WERI-Rb-1 (cell line): ENCODE results near the gene PPP1R3E.

ENCODE experiments used
- DNase-seq: peaks from one replicate; pipeline ENCODE4 v3.0.0-alpha.2; 2020
- H3K27ac ChIP-seq: fragments of 250-450 bp; sonication (Bioruptor Pico); 2 replicates; pipeline ENCODE4 v1.5.1; 2020; ENCODE audit warnings: mild to moderate bottlenecking, moderate library complexity
- H3K27me3 ChIP-seq: fragments of 250-450 bp; sonication (Bioruptor Pico); 2 replicates; pipeline ENCODE4 v1.5.1; 2021; ENCODE audit warnings: mild to moderate bottlenecking, low read depth, moderate library complexity; ENCODE audit not compliant: insufficient read depth, severe bottlenecking
- H3K36me3 ChIP-seq: fragments of 250-450 bp; sonication (Bioruptor Pico); 2 replicates; pipeline ENCODE4 v1.5.1; 2020; ENCODE audit warnings: mild to moderate bottlenecking, moderate library complexity
- H3K4me3 ChIP-seq: 2 replicates; pipeline ENCODE4 v1.5.1; 2011; ENCODE audit warnings: low read depth, mild to moderate bottlenecking, control low read depth, low read length
- H3K9me3 ChIP-seq: fragments of 250-450 bp; sonication (Bioruptor Pico); 2 replicates; pipeline ENCODE4 v1.5.1; 2021; ENCODE audit warnings: mild to moderate bottlenecking, moderate library complexity; ENCODE audit not compliant: severe bottlenecking
- CTCF ChIP-seq: IDR thresholded peaks from 2 replicates; pipeline ENCODE4 v1.5.1; 2011; ENCODE audit warnings: low read depth, mild to moderate bottlenecking, control low read depth, inconsistent platforms, low read length

Gene PPP1R3E

GRCh38 chr14:23299211-23299957, 3.3 kb downstream of the PPP1R3E start:
- H3K27ac ChIP-seq = no peak overlapping the region
- TF ChIP-seq CTCF = peak; percentile 48
- H3K9me3 ChIP-seq = no peaks in the 10 kb centered on the region
- peaks cover 22% of the 10 kb centered on the region for H3K36me3 ChIP-seq
- no peak for DNase-seq
- H3K27me3 ChIP-seq = no peaks in the 10 kb centered on the region
- no peak overlapping the region for H3K4me3 ChIP-seq

DNA sequence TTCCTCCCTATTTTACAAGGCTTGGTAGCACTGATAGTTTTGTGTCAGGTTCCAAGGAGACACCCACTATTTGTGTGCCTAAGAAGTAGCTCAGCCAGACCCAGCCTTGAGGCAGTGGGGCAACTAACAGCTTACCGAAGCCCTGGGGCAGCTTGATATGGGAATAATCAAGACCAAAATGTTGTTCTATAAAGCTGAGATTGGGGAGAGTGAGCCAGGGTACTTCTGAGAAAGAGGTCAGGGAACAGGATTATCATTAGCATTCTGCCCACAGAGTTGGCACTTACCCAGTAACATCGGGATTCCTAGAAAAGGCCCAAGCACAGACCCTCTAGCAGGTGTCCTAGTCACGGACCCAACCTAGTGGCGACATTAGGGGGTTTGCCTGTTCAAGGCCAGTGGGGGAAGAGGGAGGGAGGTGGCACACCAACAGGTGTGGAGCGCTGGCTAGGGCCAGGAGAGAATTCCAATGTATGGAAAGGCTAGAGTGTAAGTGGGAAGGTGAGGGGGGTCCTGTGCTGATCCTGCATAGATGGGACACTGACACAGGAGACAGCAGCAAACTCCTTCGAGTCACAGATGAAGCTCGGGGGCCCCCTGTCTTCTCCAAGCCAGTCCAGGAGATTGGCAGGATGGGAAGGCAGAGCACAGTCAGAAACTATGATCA, 4.9 kb downstream of the PPP1R3E start:
- Histone ChIP-seq H3K9me3 (no peaks in the 10 kb centered on the region), H3K27me3 (no peaks in the 10 kb centered on the region), H3K4me3 (no peak overlapping the region), H3K27ac (no peak overlapping the region), H3K36me3 (peaks cover 22% of the 10 kb centered on the region)
- no peak for DNase-seq
- no peak for TF ChIP-seq CTCF

DNA sequence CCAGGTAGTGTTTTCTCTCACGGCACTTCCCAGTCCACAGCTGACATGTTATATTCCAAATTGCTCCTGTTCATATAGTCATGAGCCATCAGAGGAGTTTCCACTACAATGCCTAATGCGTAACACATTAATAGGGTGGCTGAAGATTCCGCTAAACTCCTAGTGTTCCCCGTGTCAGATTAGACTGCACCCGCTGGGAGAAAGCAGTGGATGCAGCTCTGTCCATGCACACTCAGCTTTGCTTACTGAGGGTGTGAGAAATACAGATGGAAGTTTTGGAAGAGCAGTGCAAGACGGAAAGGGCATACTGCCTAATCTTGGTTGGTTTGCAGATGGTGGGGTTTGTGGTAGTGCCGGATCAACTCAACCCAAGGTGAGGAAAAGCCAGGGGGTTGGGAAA, 5.6 kb downstream of the PPP1R3E start:
- H3K27me3 ChIP-seq = no peaks in the 10 kb centered on the region

GRCh38 chr14:23296012-23296777, 6.5 kb downstream of the PPP1R3E start:
- no peaks in the 10 kb centered on the region for H3K9me3 ChIP-seq
- no peak for DNase-seq
- H3K27me3 ChIP-seq = no peaks in the 10 kb centered on the region
- no peak for TF ChIP-seq CTCF
- no peak overlapping the region for H3K27ac ChIP-seq
- no peak overlapping the region for H3K4me3 ChIP-seq
- peaks cover 22% of the 10 kb centered on the region for H3K36me3 ChIP-seq

More for the DNA sequence above, 5.6 kb downstream of the PPP1R3E start:
- Histone ChIP-seq H3K4me3 (no peak overlapping the region), H3K27ac (no peak overlapping the region), H3K9me3 (no peaks in the 10 kb centered on the region), H3K36me3 (peaks cover 22% of the 10 kb centered on the region)
- no peak for DNase-seq
- no peak for TF ChIP-seq CTCF

- Histone ChIP-seq H3K36me3 (peaks cover 20% of the 10 kb centered on the region), H3K9me3 (no peaks in the 10 kb centered on the region), H3K27ac (no peak overlapping the region), H3K4me3 (no peak overlapping the region), H3K27me3 (no peaks in the 10 kb centered on the region)
- TF ChIP-seq CTCF = peak; percentile 78
- peak; percentile 40 for DNase-seq
These were observed 7.7 kb downstream of the PPP1R3E start for GRCh38 chr14:23294734-23295561.
